OCI-LY7 (cell line): ENCODE results near the gene AGPAT2. TPM values are rescaled to one million over a fixed set of nuclear protein-coding genes. Genes with fewer than 3 reads are reported as not detected.

Source experiments
- BruUV-seq: library from RNA; stranded (reverse); fragments of 400-500 nt; replicated peaks from 2 replicates; lab custom pipeline; 2021; lab: Mats Ljungman, UMichigan
- CTCF ChIA-PET: fragments of 300-600 bp; sonication (Branson Sonifier 250); formaldehyde crosslinking; loops from one replicate; lab custom pipeline; 2022; ENCODE audit warnings: antibody characterized with exemption; ENCODE audit not compliant: unreplicated experiment; lab: Charles Lee
- POLR2A ChIA-PET: fragments of 300-600 bp; sonication (Branson Sonifier 250); formaldehyde crosslinking; loops from one replicate; lab custom pipeline; 2022; ENCODE audit warnings: antibody characterized with exemption; lab: Charles Lee
- DNase-seq: peaks from one replicate; pipeline ENCODE4 v3.0.0-alpha.2; 2015; ENCODE audit warnings: low spot score
- H2AFZ ChIP-seq: fragments of 200-600 bp; sonication (generic), shearing (Covaris generic); 2 replicates; pipeline ENCODE4 v1.6.1; 2014; ENCODE audit warnings: mild to moderate bottlenecking, antibody characterized with exemption, low read length, moderate library complexity
- H3K27ac ChIP-seq: fragments of 200-600 bp; sonication (generic); 2 replicates; pipeline ENCODE4 v1.5.1; 2014; ENCODE audit warnings: mixed run types, low read depth, mild to moderate bottlenecking, moderate library complexity, low read length, inconsistent platforms; ENCODE audit not compliant: poor library complexity, severe bottlenecking
- H3K36me3 ChIP-seq: fragments of 200-600 bp; sonication (generic); 2 replicates; pipeline ENCODE4 v1.6.1; 2014; ENCODE audit warnings: mild to moderate bottlenecking, antibody characterized with exemption, low read length, moderate library complexity, mixed read lengths; ENCODE audit not compliant: insufficient read depth
- H3K4me1 ChIP-seq: fragments of 200-600 bp; sonication (generic); 2 replicates; pipeline ENCODE4 v1.5.1; 2014; ENCODE audit warnings: mild to moderate bottlenecking, low read length; ENCODE audit not compliant: insufficient read depth, poor library complexity, severe bottlenecking
- H3K4me2 ChIP-seq: fragments of 200-600 bp; sonication (generic); 2 replicates; pipeline ENCODE4 v1.6.1; 2014; ENCODE audit warnings: mild to moderate bottlenecking, low read length
- H3K4me3 ChIP-seq: fragments of 200-600 bp; sonication (generic); 2 replicates; pipeline ENCODE4 v1.5.1; 2014; ENCODE audit warnings: mild to moderate bottlenecking, low read depth, low read length; ENCODE audit not compliant: poor library complexity, severe bottlenecking
- H3K79me2 ChIP-seq: fragments of 200-600 bp; sonication (generic); 2 replicates; pipeline ENCODE4 v1.6.1; 2016; ENCODE audit warnings: low read depth, mild to moderate bottlenecking, low read length, moderate library complexity, mixed read lengths; ENCODE audit not compliant: insufficient read depth
- H3K9me2 ChIP-seq: fragments of 200-600 bp; sonication (generic); 2 replicates; pipeline ENCODE4 v1.6.1; 2016; ENCODE audit warnings: mild to moderate bottlenecking, low read length, mixed read lengths; ENCODE audit not compliant: insufficient read depth
- H3K9me3 ChIP-seq: fragments of 200-600 bp; sonication (generic); 2 replicates; pipeline ENCODE4 v1.6.1; 2014; ENCODE audit warnings: mild to moderate bottlenecking, mixed run types, low read length, mixed read lengths
- H4K20me1 ChIP-seq: fragments of 200-600 bp; sonication (generic); 2 replicates; pipeline ENCODE4 v1.6.1; 2014; ENCODE audit warnings: mild to moderate bottlenecking, antibody characterized with exemption, low read length, moderate library complexity, mixed read lengths; ENCODE audit not compliant: insufficient read depth
- EZH2phosphoT487 ChIP-seq: fragments of 200-600 bp; sonication (generic); IDR thresholded peaks from 2 replicates; pipeline ENCODE4 v1.6.1; 2018; ENCODE audit warnings: low read depth, borderline replicate concordance, mild to moderate bottlenecking, mixed run types, antibody characterized with exemption, low read length, moderate library complexity, mixed read lengths
- intact Hi-C: fragments of 100-400 bp; cut with micrococcal nuclease; formaldehyde crosslinking; loops from one replicate; pipeline ENCODE4 v1.10.0; 2022; ENCODE audit not compliant: unreplicated experiment
- total RNA-seq, 2 experiments: library from RNA; depleted of rRNA in 1 of 2; stranded (reverse); fragments of >200 nt in 1 of 2; shearing (Covaris generic) in 1 of 2; gene quantifications; 2 replicates each; pipeline ENCODE4 v1.2.3, GENCODE V29; 2014 to 2022
- TF ChIP-seq, protein P1 (sequence below): fragments of 200-600 bp; sonication (generic); conservative IDR thresholded peaks from 2 replicates; pipeline ENCODE4 v1.5.1; 2014; ENCODE audit warnings: mild to moderate bottlenecking, antibody characterized with exemption, low read length, moderate library complexity, mixed read lengths

Gene AGPAT2
- total RNA-seq, 2 experiments from 2014 or later: 18.3 to 20.8 TPM

DNA sequence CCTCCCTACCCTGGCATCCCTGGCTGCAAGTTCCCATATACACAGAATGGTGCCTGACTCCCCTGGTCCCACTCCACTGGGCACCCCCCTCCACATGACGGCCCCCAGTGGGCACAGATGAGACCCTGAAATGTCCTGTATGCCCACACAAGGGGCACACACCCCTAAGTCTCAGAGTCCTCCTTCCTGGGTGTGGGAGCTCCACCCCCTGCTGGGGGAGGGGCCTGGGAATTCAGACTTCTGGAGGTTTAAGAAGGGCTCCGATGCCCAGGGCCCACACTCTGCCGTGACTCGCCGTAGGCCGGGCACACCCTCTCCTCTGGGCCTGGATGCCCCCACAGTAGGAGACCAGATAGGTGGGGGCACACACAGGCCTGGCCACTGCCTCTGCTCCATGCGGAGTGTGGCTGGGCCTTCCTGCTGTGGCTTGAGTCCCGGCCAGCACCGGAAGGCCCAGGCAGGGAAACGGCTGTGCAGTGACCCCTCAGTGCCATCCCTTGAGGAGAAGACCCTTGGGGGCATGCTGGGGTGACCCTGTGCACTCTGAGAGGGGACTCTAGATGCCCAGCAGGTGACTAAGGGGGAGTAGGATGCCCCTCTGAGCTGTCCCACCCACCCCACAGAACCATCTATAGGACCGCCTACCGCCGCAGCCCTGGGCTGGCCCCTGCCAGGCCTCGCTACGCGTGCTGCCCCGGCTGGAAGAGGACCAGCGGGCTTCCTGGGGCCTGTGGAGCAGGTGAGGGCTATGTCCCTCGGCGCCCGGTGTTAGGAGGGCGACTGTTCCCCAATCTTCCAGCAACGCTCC lies 18.1 kb downstream of the AGPAT2 start:
- Histone ChIP-seq H3K4me1 (peaks cover 4% of the 10 kb centered on the region), H3K9me3 (no peaks in the 10 kb centered on the region), H3K79me2 (no peaks in the 10 kb centered on the region), H4K20me1 (no peaks in the 10 kb centered on the region), H3K4me3 (no peak overlapping the region), H3K27ac (no peak overlapping the region), H3K4me2 (no peak overlapping the region), H3K36me3 (no peaks in the 10 kb centered on the region), H3K9me2 (no peaks in the 10 kb centered on the region), H2AFZ (no peak overlapping the region)
- no TSS peak for BruUV-seq
- ChIA-PET POLR2A (no interaction called here), CTCF (no interaction called here)
- no peak for DNase-seq
- TF ChIP-seq, protein P1, sequence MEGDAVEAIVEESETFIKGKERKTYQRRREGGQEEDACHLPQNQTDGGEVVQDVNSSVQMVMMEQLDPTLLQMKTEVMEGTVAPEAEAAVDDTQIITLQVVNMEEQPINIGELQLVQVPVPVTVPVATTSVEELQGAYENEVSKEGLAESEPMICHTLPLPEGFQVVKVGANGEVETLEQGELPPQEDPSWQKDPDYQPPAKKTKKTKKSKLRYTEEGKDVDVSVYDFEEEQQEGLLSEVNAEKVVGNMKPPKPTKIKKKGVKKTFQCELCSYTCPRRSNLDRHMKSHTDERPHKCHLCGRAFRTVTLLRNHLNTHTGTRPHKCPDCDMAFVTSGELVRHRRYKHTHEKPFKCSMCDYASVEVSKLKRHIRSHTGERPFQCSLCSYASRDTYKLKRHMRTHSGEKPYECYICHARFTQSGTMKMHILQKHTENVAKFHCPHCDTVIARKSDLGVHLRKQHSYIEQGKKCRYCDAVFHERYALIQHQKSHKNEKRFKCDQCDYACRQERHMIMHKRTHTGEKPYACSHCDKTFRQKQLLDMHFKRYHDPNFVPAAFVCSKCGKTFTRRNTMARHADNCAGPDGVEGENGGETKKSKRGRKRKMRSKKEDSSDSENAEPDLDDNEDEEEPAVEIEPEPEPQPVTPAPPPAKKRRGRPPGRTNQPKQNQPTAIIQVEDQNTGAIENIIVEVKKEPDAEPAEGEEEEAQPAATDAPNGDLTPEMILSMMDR: no peak
- TF ChIP-seq EZH2phosphoT487: no peak
- intact Hi-C loops: no loop called here

DNA sequence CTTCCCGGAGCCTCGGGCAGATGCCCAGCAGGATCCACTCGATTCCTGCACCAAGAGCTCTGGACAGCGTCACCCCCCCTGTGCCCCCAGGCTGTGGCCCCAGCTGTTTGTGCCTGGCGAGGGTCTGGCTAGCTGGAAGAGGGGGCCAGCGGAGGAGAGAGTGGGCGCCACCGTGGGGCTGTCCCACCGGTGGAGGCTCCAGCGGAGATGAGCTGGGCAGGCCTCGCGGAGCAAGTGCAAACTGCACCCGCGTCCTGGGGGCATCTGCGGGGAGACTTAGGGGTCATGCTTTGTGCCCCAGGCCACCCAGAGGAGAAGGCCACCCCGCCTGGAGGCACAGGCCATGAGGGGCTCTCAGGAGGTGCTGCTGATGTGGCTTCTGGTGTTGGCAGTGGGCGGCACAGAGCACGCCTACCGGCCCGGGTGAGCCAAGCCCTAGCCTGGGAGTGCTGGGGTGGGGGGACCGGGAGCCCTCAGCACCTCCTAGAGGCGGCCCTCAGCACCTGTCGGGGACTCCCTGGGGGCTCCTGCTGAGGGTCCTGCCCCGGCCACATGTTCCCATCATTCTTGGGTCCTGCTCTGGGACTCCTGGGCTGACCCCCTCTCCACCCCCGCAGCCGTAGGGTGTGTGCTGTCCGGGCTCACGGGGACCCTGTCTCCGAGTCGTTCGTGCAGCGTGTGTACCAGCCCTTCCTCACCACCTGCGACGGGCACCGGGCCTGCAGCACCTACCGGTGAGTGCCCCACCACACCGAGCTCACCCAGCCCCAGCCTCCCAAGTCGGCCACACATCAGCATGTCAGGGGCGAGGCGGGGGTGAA lies 19.1 kb downstream of the AGPAT2 start:
- CTCF ChIA-PET: no interaction called here
- intact Hi-C loops: no loop called here

More for the DNA sequence above, 19.1 kb downstream of the AGPAT2 start:
- Histone ChIP-seq H3K27ac (no peak overlapping the region), H3K36me3 (no peaks in the 10 kb centered on the region), H3K4me3 (no peak overlapping the region), H2AFZ (no peak overlapping the region), H3K4me1 (peaks cover 4% of the 10 kb centered on the region), H3K9me2 (no peaks in the 10 kb centered on the region), H3K4me2 (no peak overlapping the region), H4K20me1 (no peaks in the 10 kb centered on the region), H3K79me2 (no peaks in the 10 kb centered on the region), H3K9me3 (no peaks in the 10 kb centered on the region)
- BruUV-seq: no TSS peak
- TF ChIP-seq, protein P1: 0 out of 2 replicates have a peak, but pooled peaks have one; percentile 26
- no peak for TF ChIP-seq EZH2phosphoT487
- DNase-seq: no peak
- POLR2A ChIA-PET: no interaction called here
